ENCODE measurements around the gene AFF1. TPM values are rescaled to one million over a fixed set of nuclear protein-coding genes. Genes with fewer than 3 reads are reported as not detected.
"Not testable (repeated sequence)": the region's sequence is repeated elsewhere in the genome, so short reads cannot be mapped to it uniquely, and the experiment has no call there.

The AFF1 gene
- total RNA-seq, 2 experiments from 2014 or later = 47.3 to 57.8 TPM

- CTCF ChIA-PET = interaction anchor here (0.6 kb wide), 1 partner anchor 94 kb away, joined by 6 read pairs; no protein-coding TSS in a partner anchor
- no peak for ATAC-seq
- intact Hi-C loops (cut with DNase I, micrococcal nuclease) = no loop called here
- POLR2A ChIA-PET = no interaction called here
- H3K27ac Mint-ChIP-seq = no peak overlapping the region
- no peaks in the 10 kb centered on the region for H3K27me3 Mint-ChIP-seq
- H3K4me1 Mint-ChIP-seq = peaks cover 44% of the 10 kb centered on the region
- H3K4me3 Mint-ChIP-seq = no peak overlapping the region
- DNase-seq = no peak
- H3K36me3 Mint-ChIP-seq (ENCODE audit: low read depth) = peaks cover 5% of the 10 kb centered on the region
- no peaks in the 10 kb centered on the region for H3K9me3 Mint-ChIP-seq (ENCODE audit: low read depth)
Measured at GRCh38 chr4:86980230-86980629, 45.4 kb downstream of the AFF1 start.

DNA sequence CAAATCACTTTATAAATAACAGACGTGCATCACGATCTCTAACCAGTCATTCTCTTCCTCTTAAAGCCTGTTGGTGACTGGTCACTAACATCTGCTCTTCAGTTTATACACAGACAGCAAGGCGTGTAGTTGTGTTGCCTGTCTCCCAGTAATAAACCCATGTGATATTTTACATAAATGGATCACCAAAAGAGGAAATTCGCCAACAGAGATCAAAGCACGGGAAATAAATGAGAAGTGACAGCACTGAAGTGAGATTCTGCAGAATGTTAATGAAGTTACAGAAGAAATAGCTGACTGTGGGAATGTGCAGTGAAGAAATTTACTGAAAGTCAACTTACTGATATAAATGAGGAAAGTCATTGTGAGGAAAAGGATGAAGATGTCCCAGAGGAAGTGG lies 47.0 kb downstream of the AFF1 start:
- Mint-ChIP-seq H3K27ac (peak overlapping the region; percentile 24), H3K4me3 (no peak overlapping the region), H3K27me3 (no peaks in the 10 kb centered on the region), H3K4me1 (peaks cover 28% of the 10 kb centered on the region), H3K36me3 (ENCODE audit: low read depth) (peaks cover 5% of the 10 kb centered on the region), H3K9me3 (ENCODE audit: low read depth) (no peaks in the 10 kb centered on the region)
- ChIA-PET POLR2A (interaction anchor here (0.9 kb wide), 1 partner anchor 23 kb away, joined by 3 read pairs; no protein-coding TSS in a partner anchor), CTCF (interaction anchor here (1.1 kb wide), 1 partner anchor 31 kb away, joined by 3 read pairs; no protein-coding TSS in a partner anchor)
- DNase-seq (no peak), ATAC-seq (peak; percentile 59)
- intact Hi-C loops (cut with DNase I, micrococcal nuclease) = no loop called here

- DNase-seq; H3K27me3 Mint-ChIP-seq; intact Hi-C loops (cut with DNase I, micrococcal nuclease); ATAC-seq; H3K9me3 Mint-ChIP-seq (ENCODE audit: low read depth); H3K4me3 Mint-ChIP-seq; H3K27ac Mint-ChIP-seq; POLR2A ChIA-PET: not testable (repeated sequence)
- Mint-ChIP-seq H3K4me1 (peaks cover 12% of the 10 kb centered on the region), H3K36me3 (ENCODE audit: low read depth) (peaks cover 16% of the 10 kb centered on the region)
- CTCF ChIA-PET = interaction anchor here (1.1 kb wide), 1 partner anchor 64 kb away, joined by 4 read pairs; no protein-coding TSS in a partner anchor
Measured at GRCh38 chr4:86985852-86986251, 51.0 kb downstream of the AFF1 start.

DNA sequence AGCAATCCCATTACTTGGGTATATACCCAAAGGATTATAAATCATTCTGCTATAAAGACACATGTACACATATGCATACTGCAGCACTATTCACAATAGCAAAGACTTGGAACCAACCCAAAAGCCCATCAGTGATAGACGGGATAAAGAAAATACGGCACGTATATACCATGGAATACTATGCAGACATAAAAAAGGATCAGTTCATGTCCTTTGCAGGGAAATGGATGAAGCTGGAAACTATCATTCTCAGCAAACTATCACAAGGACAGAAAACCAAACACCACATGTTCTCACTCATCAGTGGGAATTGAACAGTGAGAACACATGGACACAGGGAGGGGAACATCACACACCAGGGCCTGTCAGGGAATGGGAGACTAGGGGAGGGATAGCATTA lies 54.8 kb downstream of the AFF1 start:
- H3K4me1 Mint-ChIP-seq; H3K4me3 Mint-ChIP-seq; H3K9me3 Mint-ChIP-seq (ENCODE audit: low read depth); CTCF ChIA-PET; DNase-seq; H3K27me3 Mint-ChIP-seq; H3K27ac Mint-ChIP-seq; POLR2A ChIA-PET; intact Hi-C loops (cut with DNase I, micrococcal nuclease); ATAC-seq: not testable (repeated sequence)
- peaks cover 13% of the 10 kb centered on the region for H3K36me3 Mint-ChIP-seq (ENCODE audit: low read depth)

DNA sequence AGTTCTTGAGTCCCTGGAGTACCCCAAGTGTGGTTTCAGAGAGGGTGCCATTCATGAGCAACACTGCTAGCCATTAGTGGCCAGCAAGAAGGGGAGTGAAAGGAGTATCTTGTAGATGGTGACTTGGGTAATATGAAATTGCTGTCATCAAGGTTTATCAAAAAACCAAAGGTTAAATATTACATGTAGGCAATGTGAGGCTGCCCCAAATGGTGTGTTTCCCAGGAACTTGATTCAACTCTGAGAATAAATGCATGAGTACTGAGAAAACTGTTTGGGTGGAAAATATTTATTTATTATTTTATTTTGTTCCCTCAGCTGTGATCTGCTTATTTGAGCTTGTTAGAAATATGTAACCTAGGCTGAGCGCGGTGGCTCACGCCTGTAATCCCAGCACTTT lies 55.7 kb downstream of the AFF1 start:
- H3K27ac Mint-ChIP-seq = no peak overlapping the region
- no peak for ATAC-seq
- H3K4me3 Mint-ChIP-seq = no peak overlapping the region
- no peaks in the 10 kb centered on the region for H3K27me3 Mint-ChIP-seq
- peaks cover 14% of the 10 kb centered on the region for H3K36me3 Mint-ChIP-seq (ENCODE audit: low read depth)
- no peak for DNase-seq
- peaks cover 2% of the 10 kb centered on the region for H3K4me1 Mint-ChIP-seq
- H3K9me3 Mint-ChIP-seq (ENCODE audit: low read depth) = no peaks in the 10 kb centered on the region
- intact Hi-C loops (cut with DNase I, micrococcal nuclease) = no loop called here
- POLR2A ChIA-PET = no interaction called here
- CTCF ChIA-PET = no interaction called here

DNA sequence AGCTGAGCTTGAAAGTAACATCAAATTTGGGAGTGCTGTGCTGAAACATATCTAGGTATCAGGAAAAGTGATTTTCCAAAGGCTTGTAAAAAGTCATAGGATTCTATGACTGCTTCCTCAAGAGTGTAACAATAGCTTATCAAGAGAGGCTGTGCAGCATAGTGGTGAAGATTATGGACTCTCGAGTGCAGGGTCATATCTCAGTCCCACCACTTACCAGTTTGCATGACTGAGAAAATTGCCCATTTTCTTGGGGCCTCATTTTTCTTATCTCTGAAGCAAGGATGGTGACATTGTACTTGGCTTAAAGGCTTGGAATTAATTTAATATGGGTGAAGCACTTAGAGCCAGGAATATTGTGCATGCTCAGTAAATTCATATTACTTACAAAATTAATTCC lies 57.2 kb downstream of the AFF1 start:
- Mint-ChIP-seq H3K36me3 (ENCODE audit: low read depth) (peaks cover 16% of the 10 kb centered on the region), H3K9me3 (ENCODE audit: low read depth) (no peaks in the 10 kb centered on the region), H3K4me1 (peaks cover 2% of the 10 kb centered on the region), H3K4me3 (no peak overlapping the region), H3K27me3 (no peaks in the 10 kb centered on the region), H3K27ac (no peak overlapping the region)
- DNase-seq (no peak), ATAC-seq (no peak)
- POLR2A ChIA-PET = no interaction called here
- CTCF ChIA-PET = interaction anchor here (0.5 to 1.4 kb wide), 3 partner anchors 11 to 70 kb away, joined by 3 to 4 read pairs (median 4); no protein-coding TSS in a partner anchor
- intact Hi-C loops (cut with DNase I, micrococcal nuclease) = no loop called here

DNA sequence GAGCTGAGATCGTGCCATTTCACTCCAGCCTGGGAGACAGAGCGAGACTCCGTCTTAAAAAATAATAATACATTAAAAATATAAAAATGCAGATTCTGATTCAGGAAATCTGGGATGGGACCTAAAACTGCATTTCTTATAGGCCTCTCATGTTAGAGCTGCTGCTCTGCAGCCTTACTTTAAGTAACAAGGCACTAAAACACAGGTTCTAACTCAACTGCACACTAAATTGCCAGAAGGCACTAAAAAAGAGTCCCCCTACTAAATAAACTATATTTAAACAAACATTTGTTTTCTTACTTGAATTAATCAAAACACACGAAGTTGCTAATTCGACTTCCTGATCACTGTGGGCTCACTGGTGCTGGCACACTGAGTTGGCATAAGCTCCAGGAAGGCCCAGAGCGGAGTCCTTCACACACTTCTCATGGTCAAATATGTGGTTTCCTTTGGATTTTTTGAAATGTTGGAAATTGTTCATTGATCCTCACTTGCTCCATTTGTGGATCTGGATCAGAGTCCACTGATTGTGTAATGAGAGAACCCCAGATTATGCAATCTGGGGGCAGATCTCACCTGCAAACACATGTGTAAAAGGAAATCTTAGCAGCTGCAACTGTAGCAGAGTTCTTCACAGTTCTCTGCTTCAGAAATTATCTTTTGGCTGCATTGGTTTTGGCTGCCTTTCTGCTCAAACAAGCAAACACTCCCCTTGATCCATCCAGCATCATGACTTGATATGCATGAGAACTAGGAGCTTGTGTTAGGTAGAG lies 59.3 kb downstream of the AFF1 start:
- ChIA-PET CTCF (interaction anchor here (1.2 kb wide), 1 partner anchor 10 kb away, joined by 4 read pairs; no protein-coding TSS in a partner anchor), POLR2A (no interaction called here)
- Mint-ChIP-seq H3K4me3 (no peak overlapping the region), H3K36me3 (ENCODE audit: low read depth) (peaks cover 9% of the 10 kb centered on the region), H3K9me3 (ENCODE audit: low read depth) (no peaks in the 10 kb centered on the region), H3K4me1 (peaks cover 10% of the 10 kb centered on the region), H3K27ac (no peak overlapping the region), H3K27me3 (no peaks in the 10 kb centered on the region)
- intact Hi-C loops (cut with DNase I, micrococcal nuclease) = no loop called here
- no peak for ATAC-seq
- DNase-seq = no peak

DNA sequence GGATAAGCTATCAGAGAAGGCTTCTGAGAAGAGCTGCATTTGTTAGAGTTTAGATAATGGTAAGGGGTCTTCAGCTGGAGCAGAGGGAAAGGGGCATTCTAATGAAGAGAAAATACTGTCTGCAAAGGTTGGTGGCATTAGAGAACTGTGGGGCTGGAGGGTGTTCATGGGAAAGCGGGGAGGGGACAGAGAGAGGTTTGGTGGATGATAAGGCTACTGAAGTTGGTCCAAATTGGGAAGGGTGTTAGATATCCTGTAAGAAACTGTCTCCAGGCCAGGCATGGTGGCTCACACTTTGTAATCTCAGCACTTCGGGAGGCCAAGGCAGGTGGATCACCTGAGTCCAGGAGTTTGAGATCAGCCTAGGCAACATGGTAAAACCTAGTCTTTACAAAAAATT lies 59.9 kb downstream of the AFF1 start:
- DNase-seq (no peak), ATAC-seq (no peak)
- Mint-ChIP-seq H3K36me3 (ENCODE audit: low read depth) (peaks cover 6% of the 10 kb centered on the region), H3K4me1 (peaks cover 15% of the 10 kb centered on the region), H3K9me3 (ENCODE audit: low read depth) (no peaks in the 10 kb centered on the region), H3K4me3 (no peak overlapping the region), H3K27ac (no peak overlapping the region), H3K27me3 (no peaks in the 10 kb centered on the region)
- POLR2A ChIA-PET = no interaction called here
- intact Hi-C loops (cut with DNase I, micrococcal nuclease) = no loop called here
- CTCF ChIA-PET = interaction anchor here (1.2 kb wide), 1 partner anchor 10 kb away, joined by 4 read pairs; no protein-coding TSS in a partner anchor

- H3K9me3 Mint-ChIP-seq (ENCODE audit: low read depth); H3K4me3 Mint-ChIP-seq; ATAC-seq; DNase-seq; intact Hi-C loops (cut with DNase I, micrococcal nuclease); H3K27ac Mint-ChIP-seq; CTCF ChIA-PET; H3K27me3 Mint-ChIP-seq; POLR2A ChIA-PET; H3K36me3 Mint-ChIP-seq (ENCODE audit: low read depth): not testable (repeated sequence)
- peaks cover 23% of the 10 kb centered on the region for H3K4me1 Mint-ChIP-seq
Measured at GRCh38 chr4:86996510-86996909, 61.7 kb downstream of the AFF1 start.

DNA sequence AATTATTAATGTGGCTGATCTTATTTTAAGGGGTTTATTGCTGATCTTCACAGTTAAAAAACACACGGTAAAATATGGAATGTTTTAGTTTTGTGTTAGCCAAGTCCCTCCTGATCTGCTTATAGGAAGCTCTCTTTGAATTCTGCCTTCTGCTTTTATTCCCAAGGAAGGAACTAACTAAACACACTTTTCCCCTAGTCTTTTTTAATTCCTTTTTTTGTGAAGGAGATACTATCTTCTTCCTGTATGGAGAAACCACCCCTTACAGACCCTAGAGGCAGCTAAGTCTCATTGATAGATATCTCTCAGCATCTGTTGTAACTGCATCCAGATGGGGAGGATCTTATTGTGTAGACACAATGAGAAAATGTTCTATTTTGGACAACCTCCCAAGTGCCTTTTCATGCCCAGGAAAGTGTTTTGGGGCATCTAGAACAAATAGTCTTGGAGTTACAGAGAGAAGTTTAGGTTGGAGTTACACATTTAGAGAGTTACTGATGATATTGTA lies 64.4 kb downstream of the AFF1 start:
- DNase-seq (no peak), ATAC-seq (no peak)
- ChIA-PET POLR2A (no interaction called here), CTCF (interaction anchor here (0.7 to 1.0 kb wide), 2 partner anchors 55 to 76 kb away, joined by 3 to 4 read pairs; no protein-coding TSS in a partner anchor)
- H3K36me3 Mint-ChIP-seq (ENCODE audit: low read depth) = peaks cover 6% of the 10 kb centered on the region
- H3K9me3 Mint-ChIP-seq (ENCODE audit: low read depth) = no peaks in the 10 kb centered on the region
- H3K27ac Mint-ChIP-seq = no peak overlapping the region
- intact Hi-C loops (cut with DNase I, micrococcal nuclease) = loop anchor here in 1 of 2 experiments (2.0 kb wide), 1 partner anchor 20 kb away; no protein-coding TSS in a partner anchor
- no peak overlapping the region for H3K4me3 Mint-ChIP-seq
- peaks cover 27% of the 10 kb centered on the region for H3K4me1 Mint-ChIP-seq
- no peaks in the 10 kb centered on the region for H3K27me3 Mint-ChIP-seq

DNA sequence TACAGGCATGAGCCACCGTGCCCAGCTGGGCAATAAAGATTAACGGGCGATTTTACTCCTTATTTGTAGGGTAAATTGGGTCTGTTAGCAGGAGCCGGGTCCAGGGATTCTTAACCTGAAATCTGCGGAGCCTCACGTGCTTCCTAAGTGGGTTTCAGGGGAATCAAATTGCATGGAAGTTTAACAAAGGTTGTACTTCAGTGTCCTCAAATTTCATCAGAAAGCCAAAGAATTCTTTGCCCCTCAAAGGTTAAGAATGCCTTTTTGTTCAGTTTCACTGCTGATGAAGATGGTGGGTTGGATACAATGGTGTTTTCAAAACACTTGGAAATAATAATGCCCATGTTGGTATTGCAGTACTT lies 67.9 kb downstream of the AFF1 start:
- POLR2A ChIA-PET = no interaction called here
- no peak overlapping the region for H3K4me3 Mint-ChIP-seq

DNA sequence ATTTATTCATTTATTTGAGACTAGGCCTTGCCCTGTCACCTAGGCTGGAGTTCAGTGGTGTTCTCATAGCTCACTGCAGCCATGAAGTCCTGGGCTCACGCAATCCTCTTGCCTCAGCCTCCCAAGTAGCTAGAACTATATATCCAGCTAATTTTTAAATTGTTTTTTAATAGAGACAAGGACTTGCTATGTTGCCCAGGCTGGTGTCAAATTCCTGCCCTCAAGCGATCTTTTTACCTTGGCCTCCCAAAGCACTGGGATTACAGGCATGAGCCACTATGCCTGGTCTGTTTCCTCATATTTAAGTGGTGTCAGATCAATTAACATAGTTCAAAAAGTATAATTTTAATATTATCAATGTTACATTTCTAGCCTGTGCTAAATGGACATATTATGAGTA lies 68.5 kb downstream of the AFF1 start:
- H3K36me3 Mint-ChIP-seq (ENCODE audit: low read depth) = peaks cover 10% of the 10 kb centered on the region
- H3K27me3 Mint-ChIP-seq = no peaks in the 10 kb centered on the region
- ChIA-PET CTCF (interaction anchor here (0.7 kb wide), 1 partner anchor 11 kb away, joined by 3 read pairs; no protein-coding TSS in a partner anchor), POLR2A (no interaction called here)
- no peak overlapping the region for H3K27ac Mint-ChIP-seq
- H3K9me3 Mint-ChIP-seq (ENCODE audit: low read depth) = no peaks in the 10 kb centered on the region
- H3K4me1 Mint-ChIP-seq = peaks cover 45% of the 10 kb centered on the region
- ATAC-seq = no peak
- no peak for DNase-seq
- no peak overlapping the region for H3K4me3 Mint-ChIP-seq
- intact Hi-C loops (cut with DNase I, micrococcal nuclease) = loop anchor here in 1 of 2 experiments (10.0 kb wide), 1 partner anchor 422 kb away; the partner anchor contains the start of gene NUDT9

More for the DNA sequence above, 67.9 kb downstream of the AFF1 start:
- CTCF ChIA-PET = interaction anchor here (0.7 to 0.8 kb wide), 2 partner anchors 10 to 60 kb away, joined by 3 to 5 read pairs; no protein-coding TSS in a partner anchor
- intact Hi-C loops (cut with DNase I, micrococcal nuclease) = loop anchor here in 1 of 2 experiments (10.0 kb wide), 1 partner anchor 422 kb away; the partner anchor contains the start of gene NUDT9
- H3K36me3 Mint-ChIP-seq (ENCODE audit: low read depth) = peaks cover 5% of the 10 kb centered on the region
- H3K27ac Mint-ChIP-seq = no peak overlapping the region
- H3K9me3 Mint-ChIP-seq (ENCODE audit: low read depth) = no peaks in the 10 kb centered on the region
- no peak for ATAC-seq
- no peaks in the 10 kb centered on the region for H3K27me3 Mint-ChIP-seq
- H3K4me1 Mint-ChIP-seq = peaks cover 44% of the 10 kb centered on the region
- no peak for DNase-seq
